SK-N-MC (cell line): Measurements from ENCODE around the gene CCDC192.

Experiments
- EZH2 ChIP-seq: fragments of 200-600 bp; sonication (generic); IDR thresholded peaks from one replicate; pipeline ENCODE4 v1.6.1; 2017; ENCODE audit warnings: antibody characterized with exemption
- POLR2AphosphoS5 ChIP-seq: IDR thresholded peaks from 2 replicates; pipeline ENCODE4 v1.6.1; 2012; ENCODE audit warnings: mild to moderate bottlenecking, low read depth, low read length, borderline replicate concordance

- TF ChIP-seq EZH2 = no peak
- TF ChIP-seq POLR2AphosphoS5 = no peak
These were observed 168.4 kb downstream of the CCDC192 start for GRCh38 chr5:127871503-127872153.
